Activated gamma-delta T cell (primary cell): ENCODE results near the gene TLR3.

Source experiments
- DNase-seq: peaks from one replicate; lab custom pipeline; 2025; lab: John Stamatoyannopoulos, UW

TLR3 gene

GRCh38 chr4:186105647-186106321, 36.8 kb downstream of the TLR3 start:
- DNase-seq = no peak

- no peak for DNase-seq
These were observed 39.0 kb downstream of the TLR3 start for GRCh38 chr4:186107947-186108346.

- DNase-seq = no peak
These were observed 39.4 kb downstream of the TLR3 start for GRCh38 chr4:186108391-186108790.

GRCh38 chr4:186109245-186109644, 40.3 kb downstream of the TLR3 start:
- no peak for DNase-seq

GRCh38 chr4:186116697-186117096, 47.7 kb downstream of the TLR3 start:
- no peak for DNase-seq

- no peak for DNase-seq
These were observed 49.6 kb downstream of the TLR3 start for GRCh38 chr4:186118582-186118981.

GRCh38 chr4:186121057-186121456, 52.1 kb downstream of the TLR3 start:
- DNase-seq = no peak

- DNase-seq = no peak
These were observed 59.9 kb downstream of the TLR3 start for GRCh38 chr4:186128842-186129241.

- no peak for DNase-seq
These were observed 63.0 kb downstream of the TLR3 start for GRCh38 chr4:186131935-186132334.

- no peak for DNase-seq
These were observed 63.8 kb downstream of the TLR3 start for GRCh38 chr4:186132577-186133242.

GRCh38 chr4:186134257-186134656, 65.3 kb downstream of the TLR3 start:
- DNase-seq = no peak

- DNase-seq = no peak
These were observed 65.9 kb downstream of the TLR3 start for GRCh38 chr4:186134861-186135260.

- no peak for DNase-seq
These were observed 68.3 kb downstream of the TLR3 start for GRCh38 chr4:186137196-186137794.
